ENCODE results near the gene RUFY3. TPM values are rescaled to one million over a fixed set of nuclear protein-coding genes. Genes with fewer than 3 reads are reported as not detected.
A peak's percentile ranks its signal among the peaks of the same experiment; 100 is the strongest.
"Not testable (repeated sequence)": the region's sequence is repeated elsewhere in the genome, so short reads cannot be mapped to it uniquely, and the experiment has no call there.

Gene RUFY3
- total RNA-seq, 1 donor from 2014 or later: 101 TPM

DNA sequence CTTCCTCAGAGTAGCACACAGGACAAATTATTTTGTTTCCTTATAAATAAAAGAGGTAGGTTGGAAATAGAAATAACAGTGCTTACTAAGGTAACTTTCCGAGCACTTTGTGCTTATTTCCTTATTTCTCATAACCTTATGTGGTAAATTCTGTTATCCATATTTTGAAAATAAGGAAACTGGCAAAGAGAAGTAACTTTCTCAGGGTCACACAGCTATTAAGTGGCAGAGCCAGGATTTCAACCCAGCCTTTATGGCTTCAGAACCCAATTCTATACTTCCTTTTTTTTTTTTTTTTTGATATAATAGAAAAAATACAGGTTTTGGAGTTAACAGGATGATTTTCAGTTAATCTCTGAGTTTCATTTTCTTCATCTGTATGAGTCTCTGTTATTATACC is 30.1 kb upstream of the RUFY3 start:
- TF ChIP-seq, protein P1, sequence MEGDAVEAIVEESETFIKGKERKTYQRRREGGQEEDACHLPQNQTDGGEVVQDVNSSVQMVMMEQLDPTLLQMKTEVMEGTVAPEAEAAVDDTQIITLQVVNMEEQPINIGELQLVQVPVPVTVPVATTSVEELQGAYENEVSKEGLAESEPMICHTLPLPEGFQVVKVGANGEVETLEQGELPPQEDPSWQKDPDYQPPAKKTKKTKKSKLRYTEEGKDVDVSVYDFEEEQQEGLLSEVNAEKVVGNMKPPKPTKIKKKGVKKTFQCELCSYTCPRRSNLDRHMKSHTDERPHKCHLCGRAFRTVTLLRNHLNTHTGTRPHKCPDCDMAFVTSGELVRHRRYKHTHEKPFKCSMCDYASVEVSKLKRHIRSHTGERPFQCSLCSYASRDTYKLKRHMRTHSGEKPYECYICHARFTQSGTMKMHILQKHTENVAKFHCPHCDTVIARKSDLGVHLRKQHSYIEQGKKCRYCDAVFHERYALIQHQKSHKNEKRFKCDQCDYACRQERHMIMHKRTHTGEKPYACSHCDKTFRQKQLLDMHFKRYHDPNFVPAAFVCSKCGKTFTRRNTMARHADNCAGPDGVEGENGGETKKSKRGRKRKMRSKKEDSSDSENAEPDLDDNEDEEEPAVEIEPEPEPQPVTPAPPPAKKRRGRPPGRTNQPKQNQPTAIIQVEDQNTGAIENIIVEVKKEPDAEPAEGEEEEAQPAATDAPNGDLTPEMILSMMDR (IDR thresholded peaks at IDR 0.05; ENCODE audit: unreplicated experiment): no peak
- H3K27ac Mint-ChIP-seq: no peak overlapping the region
- no peak overlapping the region for H3K4me3 Mint-ChIP-seq
- DNase-seq (ENCODE audit: low spot score in 2 of 2, unreplicated experiment in 2 of 2): no peak
- H3K36me3 Mint-ChIP-seq: peaks cover 5% of the 10 kb centered on the region
- H3K27me3 Mint-ChIP-seq (ENCODE audit: low read depth): no peaks in the 10 kb centered on the region
- no peaks in the 10 kb centered on the region for H3K9me3 Mint-ChIP-seq
- peaks cover 33% of the 10 kb centered on the region for H3K4me1 Mint-ChIP-seq

DNA sequence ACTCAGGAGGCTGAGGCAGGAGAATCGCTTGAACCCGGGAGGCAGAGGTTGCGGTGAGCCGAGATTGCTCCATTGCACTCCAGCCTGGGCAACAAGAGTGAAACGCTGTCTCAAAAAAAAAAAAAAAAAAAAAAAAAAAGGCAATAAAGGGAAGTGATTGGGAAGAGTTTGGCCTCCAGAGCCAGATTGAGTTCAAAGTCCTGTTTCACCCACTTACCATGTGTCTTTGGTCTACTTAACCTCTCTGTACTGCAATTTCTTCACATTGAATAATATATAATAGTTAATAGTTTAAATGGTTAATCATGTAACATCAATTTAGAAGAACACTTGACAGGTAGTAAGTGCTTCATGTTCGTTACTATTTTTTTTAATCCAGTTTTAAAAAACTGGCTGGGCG is 27.1 kb upstream of the RUFY3 start:
- DNase-seq (ENCODE audit: low spot score in 2 of 2, unreplicated experiment in 2 of 2); H3K27ac Mint-ChIP-seq; H3K36me3 Mint-ChIP-seq; H3K9me3 Mint-ChIP-seq; H3K27me3 Mint-ChIP-seq (ENCODE audit: low read depth); H3K4me3 Mint-ChIP-seq: not testable (repeated sequence)
- peaks cover 14% of the 10 kb centered on the region for H3K4me1 Mint-ChIP-seq

GRCh38 chr4:70698435-70698834 is 23.3 kb upstream of the RUFY3 start:
- not testable (repeated sequence) for DNase-seq (ENCODE audit: low spot score in 2 of 2, unreplicated experiment in 2 of 2); H3K36me3 Mint-ChIP-seq; H3K4me3 Mint-ChIP-seq; H3K27ac Mint-ChIP-seq; H3K9me3 Mint-ChIP-seq; H3K27me3 Mint-ChIP-seq (ENCODE audit: low read depth)
- H3K4me1 Mint-ChIP-seq: peaks cover 12% of the 10 kb centered on the region

DNA sequence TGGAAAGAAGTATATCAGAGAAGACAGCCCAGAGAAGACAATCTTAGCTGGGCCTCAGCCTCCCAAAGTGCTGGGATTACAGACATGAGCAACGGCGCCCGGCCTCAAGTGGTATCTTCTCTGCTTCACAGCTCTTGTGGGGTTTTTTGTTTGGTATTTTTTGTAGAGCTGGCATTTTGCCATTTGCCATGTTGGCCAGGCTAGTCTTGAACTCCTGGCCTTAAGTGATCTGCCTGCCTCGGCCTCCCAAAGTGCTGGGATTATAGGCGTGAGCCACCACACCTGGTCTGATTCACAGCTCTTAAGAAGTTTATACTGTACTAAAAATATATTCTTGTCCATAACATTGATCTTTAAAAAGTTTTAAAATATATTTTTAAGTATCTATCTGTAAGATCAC is 21.1 kb upstream of the RUFY3 start:
- H3K4me1 Mint-ChIP-seq: peaks cover 16% of the 10 kb centered on the region
- TF ChIP-seq, protein P1 (IDR thresholded peaks at IDR 0.05; ENCODE audit: unreplicated experiment): no peak
- H3K27ac Mint-ChIP-seq: no peak overlapping the region
- H3K4me3 Mint-ChIP-seq: no peak overlapping the region
- no peak for DNase-seq (ENCODE audit: low spot score in 2 of 2, unreplicated experiment in 2 of 2)
- H3K9me3 Mint-ChIP-seq: no peaks in the 10 kb centered on the region
- H3K36me3 Mint-ChIP-seq: no peaks in the 10 kb centered on the region
- H3K27me3 Mint-ChIP-seq (ENCODE audit: low read depth): no peaks in the 10 kb centered on the region

DNA sequence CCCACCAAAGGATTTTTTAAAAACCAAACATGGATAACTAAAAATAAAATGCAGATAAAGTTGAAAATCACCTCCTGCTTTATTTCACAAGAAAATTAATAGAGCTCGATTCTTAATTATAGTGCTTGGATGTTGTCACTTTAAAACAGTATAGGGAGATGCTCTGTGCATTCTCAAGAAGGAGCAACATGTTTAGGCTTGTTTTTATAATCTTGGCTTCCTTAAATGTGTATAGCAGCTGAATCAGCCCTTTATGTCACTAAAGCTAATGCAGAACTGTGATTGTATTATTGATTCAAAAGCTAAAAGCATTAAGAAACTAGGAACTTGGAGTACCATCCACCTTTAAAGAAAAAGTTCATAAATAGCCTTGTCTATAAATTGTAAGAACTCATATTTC is 20.5 kb upstream of the RUFY3 start:
- no peak overlapping the region for H3K27ac Mint-ChIP-seq
- TF ChIP-seq, protein P1 (IDR thresholded peaks at IDR 0.05; ENCODE audit: unreplicated experiment): no peak
- no peaks in the 10 kb centered on the region for H3K36me3 Mint-ChIP-seq
- H3K4me1 Mint-ChIP-seq: peaks cover 22% of the 10 kb centered on the region
- no peak overlapping the region for H3K4me3 Mint-ChIP-seq
- H3K27me3 Mint-ChIP-seq (ENCODE audit: low read depth): no peaks in the 10 kb centered on the region
- H3K9me3 Mint-ChIP-seq: no peaks in the 10 kb centered on the region
- no peak for DNase-seq (ENCODE audit: low spot score in 2 of 2, unreplicated experiment in 2 of 2)

DNA sequence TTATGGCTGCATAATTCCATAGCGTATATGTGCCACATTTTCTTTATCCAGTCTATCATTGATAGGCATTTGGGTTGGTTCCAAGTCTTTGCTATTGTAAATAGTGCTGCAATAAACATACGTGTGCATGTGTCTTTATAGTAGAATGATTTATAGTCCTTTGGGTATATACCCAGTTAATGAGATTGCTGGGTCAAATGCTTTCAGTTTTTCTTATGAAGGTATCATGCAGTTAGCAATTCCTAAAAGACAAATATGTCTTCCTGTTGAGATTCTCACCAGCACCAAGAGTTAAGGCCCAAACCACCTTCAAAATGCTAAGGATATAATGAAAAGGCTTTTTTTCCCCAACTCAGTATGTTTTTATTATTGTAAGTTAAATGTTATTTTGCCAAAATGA is 19.2 kb upstream of the RUFY3 start:
- not testable (repeated sequence) for H3K9me3 Mint-ChIP-seq; DNase-seq (ENCODE audit: low spot score in 2 of 2, unreplicated experiment in 2 of 2); H3K4me3 Mint-ChIP-seq; H3K36me3 Mint-ChIP-seq; H3K27me3 Mint-ChIP-seq (ENCODE audit: low read depth)
- H3K27ac Mint-ChIP-seq: peak overlapping the region; percentile 84
- peaks cover 28% of the 10 kb centered on the region for H3K4me1 Mint-ChIP-seq

- peak overlapping the region; percentile 99 for H3K27ac Mint-ChIP-seq
- no peak for DNase-seq (ENCODE audit: low spot score in 2 of 2, unreplicated experiment in 2 of 2)
- H3K36me3 Mint-ChIP-seq: no peaks in the 10 kb centered on the region
- TF ChIP-seq, protein P1 (IDR thresholded peaks at IDR 0.05; ENCODE audit: unreplicated experiment): no peak
- no peaks in the 10 kb centered on the region for H3K27me3 Mint-ChIP-seq (ENCODE audit: low read depth)
- peak overlapping the region; percentile 88 for H3K4me3 Mint-ChIP-seq
- H3K4me1 Mint-ChIP-seq: peaks cover 28% of the 10 kb centered on the region
- no peaks in the 10 kb centered on the region for H3K9me3 Mint-ChIP-seq
Observed at GRCh38 chr4:70703619-70704214, 18.0 kb upstream of the RUFY3 start.

Data from mesothelial cell of epicardium (in vitro differentiated cells).